Panc1 (cell line): ENCODE data around the gene ERG. TPM values are rescaled to one million over a fixed set of nuclear protein-coding genes. Genes with fewer than 3 reads are reported as not detected.

Source experiments
- ATAC-seq: fragments of 200-7000 bp; cut with Tn5 transposase; 2 replicates; pipeline ENCODE4 v1.9.1; 2020; ENCODE audit warnings: mild to moderate bottlenecking, moderate library complexity
- BruUV-seq: library from RNA; stranded (reverse); fragments of 400-500 nt; replicated peaks from 2 replicates; lab custom pipeline; 2021; lab: Mats Ljungman, UMichigan
- CTCF ChIA-PET: fragments of 300-600 bp; sonication (Branson Sonifier 250); formaldehyde crosslinking; loops from one replicate; lab custom pipeline; 2022; ENCODE audit warnings: antibody characterized with exemption; lab: Charles Lee
- POLR2A ChIA-PET: fragments of 300-600 bp; sonication (Branson Sonifier 250); formaldehyde crosslinking; loops from one replicate; lab custom pipeline; 2022; ENCODE audit warnings: antibody characterized with exemption; lab: Charles Lee
- DNase-seq: peaks from one replicate; pipeline ENCODE4 v3.0.0-alpha.2; 2010; ENCODE audit warnings: low read depth, low spot score
- H3K27ac ChIP-seq: 2 replicates; pipeline ENCODE4 v1.5.1; 2011; ENCODE audit warnings: mild to moderate bottlenecking, low read length, inconsistent platforms
- H3K27me3 ChIP-seq: fragments of 200-500 bp; sonication (Bioruptor generic); 2 replicates; pipeline ENCODE4 v1.6.0; 2014; ENCODE audit warnings: low read length, inconsistent platforms; ENCODE audit not compliant: control insufficient read depth, insufficient read depth
- H3K36me3 ChIP-seq: fragments of 200-500 bp; sonication (Bioruptor generic); 2 replicates; pipeline ENCODE4 v1.5.1; 2014; ENCODE audit warnings: inconsistent platforms, mild to moderate bottlenecking, low read length, moderate library complexity; ENCODE audit not compliant: control insufficient read depth, insufficient read depth
- H3K4me1 ChIP-seq: 2 replicates; pipeline ENCODE4 v1.5.1; 2011; ENCODE audit warnings: inconsistent platforms, mild to moderate bottlenecking, low read length, moderate library complexity; ENCODE audit not compliant: control insufficient read depth, insufficient read depth
- H3K4me3 ChIP-seq, 2 experiments: 2 replicates each; pipeline ENCODE4 v1.5.1; 2011 to 2012; ENCODE audit warnings: low read depth in 2 of 2, low read length in 2 of 2, mild to moderate bottlenecking in 2 of 2, inconsistent platforms in 1 of 2, moderate library complexity in 1 of 2
- H3K9me3 ChIP-seq: fragments of 200-500 bp; sonication (Bioruptor generic); 2 replicates; pipeline ENCODE4 v1.5.1; 2014; ENCODE audit warnings: low read depth, mild to moderate bottlenecking, inconsistent platforms, low read length, moderate library complexity; ENCODE audit not compliant: control insufficient read depth, insufficient read depth
- CTCF ChIP-seq: fragments of 450-650 bp; IDR thresholded peaks from 2 replicates; pipeline ENCODE4 v1.5.1; 2017; ENCODE audit warnings: mild to moderate bottlenecking
- POLR2AphosphoS5 ChIP-seq: IDR thresholded peaks from 2 replicates; pipeline ENCODE4 v1.6.1; 2012; ENCODE audit warnings: mild to moderate bottlenecking, low read depth, low read length, moderate library complexity
- REST ChIP-seq, 2 experiments: IDR thresholded peaks; 2 replicates each; pipeline ENCODE4 v1.6.1; 2011 to 2012; ENCODE audit warnings: low read depth in 2 of 2, control low read depth in 1 of 2, low read length in 1 of 2, mild to moderate bottlenecking in 1 of 2, moderate library complexity in 1 of 2; ENCODE audit not compliant: insufficient read depth in 1 of 2
- SIN3A ChIP-seq: IDR thresholded peaks from 2 replicates; pipeline ENCODE4 v1.6.1; 2012; ENCODE audit warnings: low read depth, mild to moderate bottlenecking, low read length, moderate library complexity, borderline replicate concordance; ENCODE audit not compliant: insufficient read depth
- TCF7L2 ChIP-seq: IDR thresholded peaks from 2 replicates; pipeline ENCODE4 v1.6.1; 2011; ENCODE audit warnings: mild to moderate bottlenecking, low read depth, low read length, inconsistent platforms
- in situ Hi-C: cut with HindIII; loops from 2 replicates; pipeline ENCODE4 v1.10.0; 2016; ENCODE audit warnings: low sequenced_read_pairs, low pct_unique_long_range_greater_than_20kb
- intact Hi-C: fragments of 100-400 bp; cut with micrococcal nuclease; formaldehyde crosslinking; loops from one replicate; pipeline ENCODE4 v1.10.0; 2022; ENCODE audit not compliant: unreplicated experiment
- total RNA-seq: library from RNA; stranded (reverse); gene quantifications from one replicate; pipeline ENCODE4 v1.2.1, GENCODE V29; 2021; ENCODE audit not compliant: unreplicated experiment

The ERG gene
- total RNA-seq, 1 experiment from 2014 or later, result 0.49 TPM

GRCh38 chr21:38474796-38475195, 23.5 kb downstream of the ERG start:
- Histone ChIP-seq H3K4me1 (no peaks in the 10 kb centered on the region), H3K27me3 (no peaks in the 10 kb centered on the region), H3K9me3 (no peaks in the 10 kb centered on the region), H3K4me3 (no peak overlapping the region), H3K27ac (no peak overlapping the region), H3K36me3 (no peaks in the 10 kb centered on the region)
- intact Hi-C loops (no loop called here), in situ Hi-C loops (no loop called here)
- ATAC-seq (no peak), DNase-seq (no peak)
- ChIA-PET CTCF (no interaction called here), POLR2A (no interaction called here)
- no TSS peak for BruUV-seq
- no peak for TF ChIP-seq TCF7L2
- no peak for TF ChIP-seq SIN3A
- no peak for TF ChIP-seq POLR2AphosphoS5
- no peak for TF ChIP-seq REST (IDR thresholded peaks at IDR 0.05; ENCODE audit: insufficient read depth in 1 of 2, low read depth in 2 of 2, low read length in 1 of 2)
- TF ChIP-seq CTCF, result no peak

GRCh38 chr21:38474124-38474523, 24.2 kb downstream of the ERG start:
- ChIA-PET POLR2A (no interaction called here), CTCF (no interaction called here)
- DNase-seq (no peak), ATAC-seq (no peak)
- in situ Hi-C loops (no loop called here), intact Hi-C loops (no loop called here)
- Histone ChIP-seq H3K4me3 (no peak overlapping the region), H3K9me3 (no peaks in the 10 kb centered on the region), H3K27ac (no peak overlapping the region), H3K27me3 (no peaks in the 10 kb centered on the region), H3K36me3 (no peaks in the 10 kb centered on the region), H3K4me1 (no peaks in the 10 kb centered on the region)
- no TSS peak for BruUV-seq
- TF ChIP-seq SIN3A (no peak), TCF7L2 (no peak), CTCF (no peak), REST (IDR thresholded peaks at IDR 0.05; ENCODE audit: insufficient read depth in 1 of 2, low read depth in 2 of 2, low read length in 1 of 2) (no peak), POLR2AphosphoS5 (no peak)
